HL-60 (cell line): ENCODE measurements around the gene KIF22.
A peak's percentile ranks its signal among the peaks of the same experiment; 100 is the strongest.
"Not testable (repeated sequence)": the region's sequence is repeated elsewhere in the genome, so short reads cannot be mapped to it uniquely, and the experiment has no call there.

Experiments
- DNase-seq, 2 experiments: peaks; one replicate each; pipeline ENCODE4 v3.0.0-alpha.2; 2010 to 2020; ENCODE audit warnings: low read depth in 1 of 2, low spot score in 1 of 2
- H3K27ac ChIP-seq: fragments of 250-450 bp; sonication (Bioruptor Pico); replicated peaks from 2 replicates; pipeline ENCODE4 v1.5.1; 2020; ENCODE audit warnings: mild to moderate bottlenecking, moderate library complexity
- H3K27me3 ChIP-seq: fragments of 250-450 bp; sonication (Bioruptor Pico); 2 replicates; pipeline ENCODE4 v1.5.1; 2021; ENCODE audit warnings: mild to moderate bottlenecking, moderate library complexity; ENCODE audit not compliant: insufficient read depth, poor library complexity, severe bottlenecking
- H3K4me3 ChIP-seq: replicated peaks from 2 replicates; pipeline ENCODE4 v1.5.1; 2011; ENCODE audit warnings: mild to moderate bottlenecking, control low read depth, low read length; ENCODE audit not compliant: insufficient read depth
- GABPA ChIP-seq: IDR thresholded peaks from 2 replicates; pipeline ENCODE4 v1.6.1; 2012; ENCODE audit warnings: low read depth
- POLR2AphosphoS5 ChIP-seq: IDR thresholded peaks from 2 replicates; pipeline ENCODE4 v1.6.1; 2012; ENCODE audit warnings: low read depth
- SPI1 ChIP-seq: IDR thresholded peaks from 2 replicates; pipeline ENCODE4 v1.6.1; 2012; ENCODE audit warnings: low read depth, mild to moderate bottlenecking, borderline replicate concordance
- TF ChIP-seq, protein P1 (sequence below): IDR thresholded peaks from one replicate; pipeline ENCODE4 v1.5.1; 2011; ENCODE audit warnings: low read length, control low read depth, inconsistent platforms; ENCODE audit not compliant: insufficient read depth
- TF ChIP-seq, protein P2 (sequence below): IDR thresholded peaks from 2 replicates; pipeline ENCODE4 v1.6.1; 2012; ENCODE audit warnings: low read depth; ENCODE audit not compliant: insufficient replicate concordance

The KIF22 gene

DNA sequence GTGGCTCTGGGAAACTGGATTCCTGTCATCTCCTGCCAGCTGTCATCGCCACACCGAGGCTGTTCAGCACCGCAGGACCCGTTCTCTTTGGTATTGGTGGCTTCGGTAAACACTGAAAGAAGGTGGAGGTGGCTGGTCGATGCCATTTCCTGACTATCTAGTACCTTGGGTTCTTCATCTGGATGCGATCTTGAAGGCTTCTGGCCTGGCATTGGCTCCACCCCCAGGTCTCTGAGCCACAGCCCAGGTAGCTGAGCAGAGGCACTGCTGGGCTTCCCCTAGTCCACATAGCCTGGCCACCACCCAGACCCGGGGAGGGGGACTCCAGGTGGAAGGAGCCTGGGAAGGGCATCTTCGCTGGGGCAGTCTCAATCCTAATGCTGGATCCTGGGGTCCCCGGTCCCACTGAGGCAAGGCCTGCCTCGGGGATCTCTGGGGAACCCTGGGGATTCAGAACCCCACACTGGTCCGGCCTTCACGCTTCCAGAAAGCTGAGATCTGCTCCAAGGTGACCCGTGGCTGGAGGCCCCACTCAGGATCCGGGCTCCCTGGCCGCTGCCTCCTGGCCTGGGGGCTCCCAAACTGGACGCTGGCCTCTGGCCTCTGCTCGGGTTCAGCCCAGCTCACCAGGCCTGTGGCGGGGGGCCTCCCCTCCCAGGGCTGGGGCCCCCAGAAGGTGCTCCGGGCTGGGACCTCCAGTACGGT, 46.6 kb upstream of the KIF22 start:
- TF ChIP-seq GABPA: no peak
- H3K4me3 ChIP-seq: peak overlapping the region; percentile 52
- peak in 1 of 2 experiments; percentile 43 for DNase-seq
- H3K27ac ChIP-seq: peak overlapping the region; percentile 100
- H3K27me3 ChIP-seq: no peaks in the 10 kb centered on the region

DNA sequence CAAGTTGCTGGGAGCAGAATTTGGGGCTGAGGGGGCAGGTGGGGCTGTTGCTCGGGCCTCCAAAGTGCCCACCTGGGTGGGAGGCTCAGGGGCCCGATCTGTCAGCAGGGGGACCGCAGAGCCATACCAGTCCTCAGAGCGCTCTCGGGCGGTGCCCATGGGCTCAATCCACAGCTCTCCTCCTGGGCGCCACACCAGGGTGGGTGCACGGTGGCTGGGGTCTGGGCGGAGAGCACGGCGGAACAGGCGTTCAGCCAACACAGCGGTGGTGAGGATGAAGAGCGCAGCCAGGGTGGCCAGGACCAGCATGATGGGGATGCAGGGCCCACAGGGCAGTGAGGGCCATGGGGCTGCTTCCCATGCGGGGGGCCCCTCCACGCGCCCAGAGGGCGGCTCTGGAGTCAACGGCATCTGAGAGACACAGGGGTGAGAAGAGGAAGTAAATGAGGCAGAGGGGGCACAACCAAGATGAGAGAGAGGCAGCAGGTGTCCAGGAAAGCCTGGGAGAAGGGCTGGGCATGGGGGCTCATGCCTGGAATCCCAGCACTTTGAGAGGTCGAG, 45.9 kb upstream of the KIF22 start:
- peak overlapping the region; percentile 52 for H3K4me3 ChIP-seq
- H3K27me3 ChIP-seq: no peaks in the 10 kb centered on the region
- peak; percentile 33 to 75 for DNase-seq
- TF ChIP-seq POLR2AphosphoS5 (peak; percentile 79), GABPA (no peak), SPI1 (no peak)
- TF ChIP-seq, protein P1, sequence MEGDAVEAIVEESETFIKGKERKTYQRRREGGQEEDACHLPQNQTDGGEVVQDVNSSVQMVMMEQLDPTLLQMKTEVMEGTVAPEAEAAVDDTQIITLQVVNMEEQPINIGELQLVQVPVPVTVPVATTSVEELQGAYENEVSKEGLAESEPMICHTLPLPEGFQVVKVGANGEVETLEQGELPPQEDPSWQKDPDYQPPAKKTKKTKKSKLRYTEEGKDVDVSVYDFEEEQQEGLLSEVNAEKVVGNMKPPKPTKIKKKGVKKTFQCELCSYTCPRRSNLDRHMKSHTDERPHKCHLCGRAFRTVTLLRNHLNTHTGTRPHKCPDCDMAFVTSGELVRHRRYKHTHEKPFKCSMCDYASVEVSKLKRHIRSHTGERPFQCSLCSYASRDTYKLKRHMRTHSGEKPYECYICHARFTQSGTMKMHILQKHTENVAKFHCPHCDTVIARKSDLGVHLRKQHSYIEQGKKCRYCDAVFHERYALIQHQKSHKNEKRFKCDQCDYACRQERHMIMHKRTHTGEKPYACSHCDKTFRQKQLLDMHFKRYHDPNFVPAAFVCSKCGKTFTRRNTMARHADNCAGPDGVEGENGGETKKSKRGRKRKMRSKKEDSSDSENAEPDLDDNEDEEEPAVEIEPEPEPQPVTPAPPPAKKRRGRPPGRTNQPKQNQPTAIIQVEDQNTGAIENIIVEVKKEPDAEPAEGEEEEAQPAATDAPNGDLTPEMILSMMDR: no peak
- TF ChIP-seq, protein P2, sequence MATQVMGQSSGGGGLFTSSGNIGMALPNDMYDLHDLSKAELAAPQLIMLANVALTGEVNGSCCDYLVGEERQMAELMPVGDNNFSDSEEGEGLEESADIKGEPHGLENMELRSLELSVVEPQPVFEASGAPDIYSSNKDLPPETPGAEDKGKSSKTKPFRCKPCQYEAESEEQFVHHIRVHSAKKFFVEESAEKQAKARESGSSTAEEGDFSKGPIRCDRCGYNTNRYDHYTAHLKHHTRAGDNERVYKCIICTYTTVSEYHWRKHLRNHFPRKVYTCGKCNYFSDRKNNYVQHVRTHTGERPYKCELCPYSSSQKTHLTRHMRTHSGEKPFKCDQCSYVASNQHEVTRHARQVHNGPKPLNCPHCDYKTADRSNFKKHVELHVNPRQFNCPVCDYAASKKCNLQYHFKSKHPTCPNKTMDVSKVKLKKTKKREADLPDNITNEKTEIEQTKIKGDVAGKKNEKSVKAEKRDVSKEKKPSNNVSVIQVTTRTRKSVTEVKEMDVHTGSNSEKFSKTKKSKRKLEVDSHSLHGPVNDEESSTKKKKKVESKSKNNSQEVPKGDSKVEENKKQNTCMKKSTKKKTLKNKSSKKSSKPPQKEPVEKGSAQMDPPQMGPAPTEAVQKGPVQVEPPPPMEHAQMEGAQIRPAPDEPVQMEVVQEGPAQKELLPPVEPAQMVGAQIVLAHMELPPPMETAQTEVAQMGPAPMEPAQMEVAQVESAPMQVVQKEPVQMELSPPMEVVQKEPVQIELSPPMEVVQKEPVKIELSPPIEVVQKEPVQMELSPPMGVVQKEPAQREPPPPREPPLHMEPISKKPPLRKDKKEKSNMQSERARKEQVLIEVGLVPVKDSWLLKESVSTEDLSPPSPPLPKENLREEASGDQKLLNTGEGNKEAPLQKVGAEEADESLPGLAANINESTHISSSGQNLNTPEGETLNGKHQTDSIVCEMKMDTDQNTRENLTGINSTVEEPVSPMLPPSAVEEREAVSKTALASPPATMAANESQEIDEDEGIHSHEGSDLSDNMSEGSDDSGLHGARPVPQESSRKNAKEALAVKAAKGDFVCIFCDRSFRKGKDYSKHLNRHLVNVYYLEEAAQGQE: peak; percentile 35
- H3K27ac ChIP-seq: peak overlapping the region; percentile 100

DNA sequence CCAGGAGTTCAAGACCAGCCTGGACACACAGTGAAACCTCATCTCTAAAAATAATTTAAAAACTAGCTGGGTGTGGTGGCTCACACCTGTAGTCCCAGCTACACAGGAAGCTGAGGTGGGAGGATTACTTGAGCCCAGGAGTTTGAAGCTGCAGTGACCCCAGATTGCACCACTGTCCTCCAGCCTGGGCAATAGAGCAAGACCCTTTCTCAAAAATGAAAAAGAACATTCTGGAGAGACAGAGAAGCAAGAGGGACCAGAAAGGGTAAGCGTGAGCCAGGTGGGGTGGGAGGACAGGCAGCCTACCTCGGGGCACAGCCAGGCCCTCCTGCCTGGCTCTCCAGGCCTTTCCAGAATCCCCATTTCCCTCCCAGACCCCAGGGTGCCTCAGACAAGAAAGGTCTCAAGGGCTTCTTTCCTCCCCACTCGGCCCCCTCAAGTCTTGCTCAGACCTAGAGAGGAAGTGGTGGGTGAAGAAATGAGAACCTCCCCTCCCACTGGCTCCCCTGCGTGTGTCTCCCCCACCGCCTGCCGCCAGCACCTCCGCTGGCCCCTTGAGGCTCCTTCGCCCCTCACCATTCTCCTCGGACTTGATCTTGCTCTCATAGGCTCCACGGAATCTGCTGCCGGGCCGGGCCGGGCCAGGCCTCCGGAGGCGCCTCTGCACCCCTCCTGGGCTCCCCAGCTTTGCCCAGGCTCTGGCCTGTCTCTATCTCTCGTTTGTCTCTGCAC, 45.3 kb upstream of the KIF22 start:
- no peaks in the 10 kb centered on the region for H3K27me3 ChIP-seq
- peak; percentile 63 to 92 for DNase-seq
- H3K27ac ChIP-seq: peak overlapping the region; percentile 100
- TF ChIP-seq SPI1 (peak; percentile 97), GABPA (peak; percentile 41; the same call in 1 of the 2 replicates), POLR2AphosphoS5 (peak; percentile 1; the same call in 1 of the 2 replicates)
- TF ChIP-seq, protein P2: peak; percentile 53
- TF ChIP-seq, protein P1: no peak
- peak overlapping the region; percentile 52 for H3K4me3 ChIP-seq

DNA sequence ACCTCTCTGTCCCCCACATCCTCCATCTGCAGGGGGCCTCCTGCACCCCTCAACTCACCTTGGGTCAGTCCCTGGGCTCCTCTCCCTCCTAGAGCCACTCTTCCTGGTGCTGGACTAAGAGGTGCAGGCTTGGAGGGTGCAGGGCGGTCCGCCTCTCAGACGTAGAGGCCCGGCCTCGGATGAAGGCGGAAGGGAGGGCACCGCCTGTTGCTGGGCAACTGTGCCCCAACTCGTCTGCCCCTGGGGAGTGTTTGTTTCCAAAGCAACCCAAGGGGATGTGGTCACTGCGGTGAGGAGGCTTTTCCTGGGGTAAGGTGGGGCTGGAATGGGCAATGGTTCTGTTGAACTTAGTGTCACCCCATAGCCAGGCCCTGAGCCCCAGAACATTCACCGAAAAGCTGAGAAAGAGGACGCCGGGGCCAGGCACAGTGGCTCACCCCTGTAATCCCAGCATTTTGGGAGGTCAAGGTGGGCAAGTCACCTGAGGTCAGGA, 44.7 kb upstream of the KIF22 start, which contains the start of gene C16orf54:
Gene C16orf54 (minus strand): TSS at position 138 of the 493 bp plus-strand sequence. CDS start 1,039 bp downstream, outside the sequence.
- TF ChIP-seq, protein P1: no peak
- TF ChIP-seq SPI1 (peak; percentile 66; the same call in 1 of the 2 replicates), POLR2AphosphoS5 (peak; percentile 75; the same call in 1 of the 2 replicates)
- H3K27ac ChIP-seq: peak within 1 kb of the TSS; percentile 100
- no peaks in the 10 kb centered on the region for H3K27me3 ChIP-seq
- peak; percentile 97 to 99 for DNase-seq
- peak within 1 kb of the TSS; percentile 52 for H3K4me3 ChIP-seq

DNA sequence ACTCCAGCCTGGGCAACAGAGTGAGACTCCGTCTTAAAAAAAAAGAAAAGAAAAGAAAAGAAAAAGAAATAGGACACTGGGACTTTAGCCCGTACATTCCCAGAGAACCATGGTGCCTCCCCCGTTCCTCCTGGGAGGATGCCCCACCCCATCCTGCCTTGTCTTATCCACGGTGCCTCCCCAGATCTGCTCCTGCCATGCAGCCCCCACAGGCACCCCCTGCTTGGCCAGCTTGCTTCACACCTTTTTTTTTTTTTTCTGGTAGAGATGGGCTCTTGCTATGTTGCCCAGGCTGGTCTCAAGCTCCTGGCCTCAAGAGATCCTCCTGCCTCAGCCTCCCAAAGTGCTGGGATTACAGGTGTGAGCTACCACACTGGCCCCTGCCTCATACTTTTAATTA, 44.0 kb upstream of the KIF22 start:
- H3K27me3 ChIP-seq, H3K4me3 ChIP-seq: not testable (repeated sequence)

More for the DNA sequence above, 44.0 kb upstream of the KIF22 start:
- peak overlapping the region; percentile 100 for H3K27ac ChIP-seq
- not testable (repeated sequence) for DNase-seq
